Esophagus muscularis mucosa (tissue), 4 donors: ENCODE measurements around the gene DDAH1.

Experiments
- CTCF ChIP-seq, 3 experiments: fragments of 200-600 bp in 2 of 3; fragments of 450-650 bp in 1 of 3; sonication (generic) in 2 of 3; IDR thresholded peaks; one replicate each; pipeline ENCODE4 v1.5.1; 2017 to 2019; ENCODE audit warnings: antibody characterized with exemption in 3 of 3, mild to moderate bottlenecking in 2 of 3, moderate library complexity in 1 of 3
- EP300 ChIP-seq: sonication (generic); formaldehyde crosslinking; IDR thresholded peaks from one replicate; pipeline ENCODE4 v1.6.1; 2017; ENCODE audit warnings: antibody characterized with exemption
- POLR2A ChIP-seq: fragments of 450-650 bp; IDR thresholded peaks from one replicate; pipeline ENCODE4 v1.6.1; 2017; ENCODE audit warnings: antibody characterized with exemption, moderate library complexity, mild to moderate bottlenecking, low read depth
- POLR2AphosphoS5 ChIP-seq, 2 donors: sonication (generic); formaldehyde crosslinking; IDR thresholded peaks; one replicate each; pipeline ENCODE4 v1.6.1; 2017; ENCODE audit warnings: antibody characterized with exemption in 2 of 2

- no peak for TF ChIP-seq CTCF (IDR thresholded peaks at IDR 0.05)
- no peak for TF ChIP-seq POLR2AphosphoS5 (IDR thresholded peaks at IDR 0.05)
- TF ChIP-seq POLR2A: no peak
- no peak for TF ChIP-seq EP300
Measured at GRCh38 chr1:85453640-85454194, 11.2 kb downstream of the DDAH1 start.
